NCI-H146 treated with DMSO at 0.1 percent for 48 hours (cell line): ENCODE results near the gene CARD14.

ENCODE experiments used
- DNase-seq: peaks from one replicate; lab custom pipeline; 2025; ENCODE audit not compliant: unreplicated experiment; lab: John Stamatoyannopoulos, UW

CARD14 gene

DNA sequence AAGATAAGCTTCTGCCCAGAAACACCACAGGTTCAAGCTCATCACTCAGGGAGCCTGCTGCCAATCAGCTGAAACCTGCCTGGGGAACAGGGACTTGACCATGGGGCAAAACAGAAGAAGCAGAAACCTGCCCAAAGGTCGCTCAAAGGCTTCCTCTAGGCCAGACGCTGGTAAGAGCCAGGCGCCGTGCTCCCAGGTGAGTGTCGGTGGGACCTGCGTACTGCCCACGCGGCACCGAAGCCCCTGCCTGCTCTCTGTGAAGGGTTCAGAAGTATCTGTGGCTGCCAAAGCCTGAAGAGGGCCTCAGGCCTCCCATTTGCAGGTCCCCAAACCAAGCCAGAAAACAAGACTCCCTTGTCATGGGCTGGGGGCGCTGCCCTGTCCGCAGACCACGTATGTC lies 39.9 kb downstream of the CARD14 start:
- no peak for DNase-seq

DNA sequence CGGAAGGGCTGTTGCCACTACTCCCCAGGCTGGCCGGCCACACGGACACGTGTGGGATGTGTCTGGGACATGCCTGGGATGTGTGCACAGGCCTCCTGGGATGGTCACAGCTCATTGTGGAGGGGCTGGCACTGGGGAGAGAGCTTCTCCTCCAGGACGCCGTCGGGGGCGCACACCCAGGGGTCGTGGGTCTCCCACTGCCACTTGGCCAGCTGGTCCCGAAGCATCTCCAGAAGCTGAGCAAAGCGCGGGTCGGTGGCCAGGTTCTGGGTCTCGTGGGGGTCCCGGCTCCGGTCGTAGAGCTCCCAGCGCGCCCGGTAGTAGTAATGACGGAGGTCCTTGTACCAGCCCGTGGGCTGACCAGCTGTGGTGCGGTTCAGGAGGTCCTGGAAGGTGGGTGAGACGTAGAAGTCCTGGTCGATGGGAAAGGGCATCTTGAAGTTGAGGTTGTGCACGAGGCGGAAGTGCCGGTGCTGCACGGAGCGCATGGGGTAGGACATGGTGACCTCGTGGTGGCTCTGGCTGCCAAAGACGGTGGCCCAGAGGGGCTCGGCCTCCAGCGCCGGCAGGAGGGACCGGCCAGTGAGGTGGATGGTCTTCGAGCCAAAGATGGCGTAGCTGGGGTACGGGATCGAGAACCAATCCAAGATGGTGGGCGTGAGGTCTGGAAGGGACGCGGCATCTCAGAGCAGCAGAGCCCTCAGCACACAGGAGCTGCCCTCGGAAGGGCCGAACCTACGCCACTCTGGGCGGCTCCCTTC lies 40.7 kb downstream of the CARD14 start:
- DNase-seq, result no peak

DNA sequence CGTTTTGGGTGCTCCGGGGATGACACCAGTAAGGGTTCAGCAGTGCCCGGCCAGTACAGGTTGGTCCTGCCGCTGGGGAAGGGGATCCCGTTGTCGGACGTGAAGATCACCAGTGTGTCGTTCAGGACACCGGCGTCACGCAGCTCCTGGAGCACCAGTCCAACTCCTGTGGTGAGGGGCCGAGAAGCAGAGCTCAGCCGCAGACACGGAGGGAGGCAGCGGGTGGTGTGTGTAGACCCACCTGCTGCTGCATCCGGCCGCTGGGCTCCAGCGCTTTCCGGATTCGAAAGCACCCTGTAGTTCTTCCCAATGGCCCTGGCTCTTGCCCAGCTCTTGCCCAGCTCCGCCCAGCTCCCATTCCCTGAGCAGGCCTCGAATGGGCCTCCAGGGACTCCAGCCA lies 42.3 kb downstream of the CARD14 start:
- DNase-seq, result no peak

DNA sequence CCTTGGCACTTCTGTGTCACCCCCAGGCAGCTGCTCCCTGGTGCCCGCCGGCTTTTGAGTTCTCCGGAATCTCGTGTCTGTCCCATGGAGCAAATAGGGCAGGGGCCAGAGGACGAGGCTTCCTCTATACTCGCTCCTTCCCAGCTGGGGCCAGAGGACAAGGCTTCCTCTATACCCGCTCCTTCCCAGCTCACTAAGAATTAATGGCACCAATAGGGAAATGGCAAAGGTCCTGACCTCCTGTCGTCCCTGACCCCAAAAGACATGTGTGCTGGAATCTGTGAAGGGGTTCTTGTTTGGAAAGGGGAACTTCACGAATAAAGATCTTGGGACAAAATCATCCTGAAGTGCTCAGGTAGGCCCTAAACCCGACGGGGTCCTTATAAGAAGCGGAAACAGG lies 42.7 kb downstream of the CARD14 start:
- DNase-seq, result no peak

DNA sequence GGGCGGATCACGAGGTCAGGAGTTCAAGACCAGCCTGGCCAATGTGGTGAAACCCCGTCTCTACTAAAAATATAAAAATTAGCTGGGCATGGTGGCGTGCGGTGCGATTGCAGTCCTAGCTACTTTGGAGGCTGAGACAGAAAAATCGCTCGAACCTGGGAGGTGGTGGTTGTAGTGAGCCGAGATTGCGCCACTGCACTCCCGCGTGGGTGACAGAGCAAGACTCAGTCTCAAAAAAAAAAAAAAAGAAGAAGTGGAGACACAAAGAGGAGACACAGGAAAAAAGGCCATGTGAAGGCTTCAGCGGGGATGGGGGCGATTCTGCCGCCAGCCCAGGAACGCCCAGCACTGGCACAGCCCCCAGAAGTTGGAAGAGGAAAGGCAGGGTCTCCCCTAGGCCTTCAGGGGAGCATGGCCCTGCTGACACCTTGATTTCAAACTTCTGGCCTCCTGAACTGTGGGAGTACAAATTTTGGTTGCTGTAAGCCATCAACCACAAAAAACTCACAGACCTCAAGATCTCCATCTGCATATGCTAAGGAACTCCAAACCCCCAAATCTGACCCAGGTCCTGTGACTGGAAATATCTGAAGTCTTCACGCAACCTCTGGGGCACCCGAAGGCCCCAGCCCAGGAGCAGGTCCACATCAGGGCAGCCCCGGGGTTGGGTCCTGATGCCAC lies 43.3 kb downstream of the CARD14 start:
- DNase-seq, result no peak

DNA sequence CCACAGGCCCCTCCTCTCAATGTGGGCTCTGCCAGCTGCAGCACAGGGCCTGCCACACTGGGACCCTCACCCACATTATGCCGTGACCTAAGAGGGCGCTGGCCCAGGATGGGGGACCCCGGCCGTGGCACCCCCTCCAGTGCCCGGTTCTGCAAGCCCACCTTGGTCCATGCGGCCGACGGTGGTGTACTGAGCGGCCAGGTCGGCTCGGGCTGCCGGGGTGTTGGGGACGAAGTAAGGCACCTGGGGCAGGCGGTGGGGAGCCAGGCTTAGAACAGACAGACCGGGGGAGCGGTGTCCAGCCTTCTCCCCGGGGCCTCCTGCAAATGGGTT lies 43.8 kb downstream of the CARD14 start:
- DNase-seq, result no peak

DNA sequence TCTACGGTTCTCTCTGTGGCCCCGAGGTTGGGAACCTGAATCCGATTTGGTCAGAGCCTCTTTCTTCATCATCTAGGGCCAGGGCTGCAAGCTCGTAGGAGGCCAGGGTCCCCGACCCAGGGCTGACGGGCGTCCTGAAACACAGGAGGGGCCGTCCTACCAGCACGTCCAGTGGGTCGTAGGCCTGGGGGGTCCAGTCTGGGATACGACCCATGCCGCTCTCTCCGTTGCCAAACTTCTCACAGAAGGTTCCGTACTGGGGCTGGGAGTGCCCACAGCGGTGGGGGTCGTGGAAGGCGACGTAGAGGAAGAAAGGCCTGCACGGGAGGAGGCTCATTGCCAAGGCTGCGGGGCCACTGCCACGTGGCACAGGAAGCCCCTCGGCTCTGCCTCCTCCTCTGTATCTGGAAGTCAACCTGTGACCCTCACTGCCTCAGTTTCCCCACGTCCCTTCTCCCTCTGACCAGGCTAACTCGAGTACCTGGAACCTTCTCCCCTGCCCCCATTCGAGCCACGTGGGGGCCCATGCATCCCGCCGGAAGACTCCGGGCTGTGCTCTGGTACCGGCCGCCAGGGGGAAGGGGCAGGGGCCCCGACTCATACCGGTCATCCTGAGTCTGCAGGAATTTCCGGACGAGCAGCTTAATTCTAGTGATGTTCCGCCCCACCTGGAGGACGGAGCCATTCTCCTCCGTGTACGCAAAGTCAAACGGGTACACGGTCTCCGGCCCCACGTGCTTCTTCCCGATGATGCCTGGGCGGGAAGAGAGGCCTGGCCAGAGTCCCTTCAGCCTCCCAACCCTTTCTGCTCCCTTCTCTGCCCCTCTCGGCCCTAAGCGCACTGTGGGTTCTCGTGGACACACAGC lies 44.4 kb downstream of the CARD14 start:
- DNase-seq, result no peak

DNA sequence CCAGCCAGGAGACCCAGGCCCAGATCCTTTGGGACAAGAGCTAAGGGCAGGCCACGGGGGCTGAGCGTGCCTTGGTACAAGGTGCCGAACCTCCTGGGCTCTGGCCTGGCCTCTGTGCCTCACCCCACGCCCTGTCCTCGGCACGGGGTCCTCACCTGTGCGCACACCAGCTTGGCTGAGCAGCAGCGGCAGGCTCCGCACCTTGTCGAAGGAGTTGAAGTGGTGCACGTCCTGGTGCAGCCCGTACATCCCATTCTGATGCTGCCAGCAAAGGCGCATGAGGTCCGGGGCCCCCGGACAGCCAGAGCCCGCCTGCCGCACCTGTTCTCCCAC lies 45.0 kb downstream of the CARD14 start:
- no peak for DNase-seq

DNA sequence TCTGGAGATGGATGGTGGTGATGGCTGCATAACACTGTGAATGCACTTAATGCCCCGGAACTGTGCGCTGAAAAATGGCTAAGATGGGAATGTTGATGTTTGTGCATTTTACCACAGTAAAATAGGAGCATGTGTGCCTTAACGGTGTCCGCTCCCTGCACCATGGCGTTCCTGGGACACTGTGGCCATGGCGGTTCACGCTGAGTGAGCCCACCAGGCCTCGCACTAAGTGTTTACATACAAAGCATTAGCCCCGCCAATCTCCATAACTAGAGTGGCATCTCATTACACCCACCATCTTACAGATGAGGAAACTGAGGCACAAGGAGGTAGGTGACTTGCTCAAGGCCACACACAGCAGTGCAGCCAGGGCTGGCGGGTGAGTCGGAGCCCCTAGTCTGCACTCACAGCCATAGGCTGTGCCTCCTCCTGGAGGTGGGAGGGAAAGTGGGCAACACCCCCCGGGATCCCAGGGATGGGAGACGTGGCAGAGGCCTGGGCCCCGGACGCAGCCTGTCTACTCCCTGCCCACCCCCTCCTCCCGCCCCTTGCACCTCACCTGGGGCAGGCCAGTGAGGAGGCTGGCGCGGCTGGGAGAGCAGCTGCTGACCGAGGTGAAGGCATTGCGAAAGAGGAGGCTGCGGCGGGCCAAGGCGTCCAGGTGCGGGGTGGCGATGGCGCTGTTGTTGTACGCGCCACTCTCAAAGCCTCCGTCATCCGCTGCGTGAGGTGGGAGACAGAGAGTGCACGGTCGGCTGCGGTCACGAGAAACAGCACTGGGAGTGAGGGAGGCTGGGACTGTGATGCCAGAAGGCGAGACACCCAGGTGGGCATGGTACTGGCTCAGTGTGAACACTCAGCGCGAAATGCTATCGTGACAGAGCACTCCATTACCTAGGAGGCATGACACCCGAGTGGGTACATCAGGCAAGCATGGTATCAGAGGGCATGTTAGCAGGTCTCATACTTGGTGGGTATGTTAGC lies 46.9 kb downstream of the CARD14 start:
- no peak for DNase-seq

DNA sequence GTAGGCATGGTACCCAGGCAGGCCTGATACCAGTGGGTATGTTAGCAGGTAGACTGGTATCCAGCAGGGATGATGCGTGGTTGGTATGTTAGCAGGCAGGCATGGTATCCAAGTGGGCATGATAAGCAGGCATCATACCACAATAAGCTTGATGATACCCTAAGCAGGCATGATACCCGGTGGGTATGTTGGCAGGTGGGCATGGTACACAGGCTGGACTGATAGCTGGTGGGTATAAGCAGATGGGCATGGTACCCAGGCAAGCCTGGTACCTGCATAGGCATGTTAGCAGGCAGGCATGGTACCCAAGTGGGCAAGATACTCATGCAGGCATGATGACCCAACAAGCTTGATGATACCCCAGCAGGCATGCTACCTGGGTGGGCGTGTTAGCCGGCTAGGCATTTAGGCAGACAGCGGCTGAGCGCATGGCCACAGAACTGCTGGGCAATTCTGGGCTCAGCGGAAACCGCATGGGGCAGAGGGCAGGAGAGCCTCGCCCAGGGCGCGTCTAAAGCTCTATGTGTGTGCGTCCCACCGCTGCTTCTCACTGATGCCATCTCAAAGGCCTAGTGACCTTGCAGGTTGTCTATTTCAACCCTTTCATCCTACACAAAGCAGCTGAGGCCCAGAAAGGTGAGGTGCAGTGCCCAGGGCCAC lies 48.0 kb downstream of the CARD14 start:
- no peak for DNase-seq

DNA sequence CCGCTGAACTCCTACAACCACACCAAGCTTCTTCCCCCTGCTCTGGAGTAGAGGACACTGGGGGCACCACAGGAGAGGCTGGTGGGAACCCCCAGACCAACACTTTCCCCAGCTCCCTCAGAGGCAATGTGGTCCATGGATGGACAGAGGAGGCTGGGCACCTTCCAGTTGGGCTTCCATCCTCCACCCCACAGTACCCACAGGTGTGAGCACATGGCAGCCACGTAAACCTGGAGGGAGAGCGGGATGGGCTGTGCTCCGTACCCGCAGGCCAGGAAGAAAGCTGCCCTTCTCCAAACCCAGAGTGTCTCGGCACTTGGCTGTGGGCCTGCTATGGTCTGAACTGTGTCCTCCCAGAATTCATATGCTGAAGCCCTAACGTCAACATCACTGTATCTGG lies 48.6 kb downstream of the CARD14 start:
- no peak for DNase-seq

DNA sequence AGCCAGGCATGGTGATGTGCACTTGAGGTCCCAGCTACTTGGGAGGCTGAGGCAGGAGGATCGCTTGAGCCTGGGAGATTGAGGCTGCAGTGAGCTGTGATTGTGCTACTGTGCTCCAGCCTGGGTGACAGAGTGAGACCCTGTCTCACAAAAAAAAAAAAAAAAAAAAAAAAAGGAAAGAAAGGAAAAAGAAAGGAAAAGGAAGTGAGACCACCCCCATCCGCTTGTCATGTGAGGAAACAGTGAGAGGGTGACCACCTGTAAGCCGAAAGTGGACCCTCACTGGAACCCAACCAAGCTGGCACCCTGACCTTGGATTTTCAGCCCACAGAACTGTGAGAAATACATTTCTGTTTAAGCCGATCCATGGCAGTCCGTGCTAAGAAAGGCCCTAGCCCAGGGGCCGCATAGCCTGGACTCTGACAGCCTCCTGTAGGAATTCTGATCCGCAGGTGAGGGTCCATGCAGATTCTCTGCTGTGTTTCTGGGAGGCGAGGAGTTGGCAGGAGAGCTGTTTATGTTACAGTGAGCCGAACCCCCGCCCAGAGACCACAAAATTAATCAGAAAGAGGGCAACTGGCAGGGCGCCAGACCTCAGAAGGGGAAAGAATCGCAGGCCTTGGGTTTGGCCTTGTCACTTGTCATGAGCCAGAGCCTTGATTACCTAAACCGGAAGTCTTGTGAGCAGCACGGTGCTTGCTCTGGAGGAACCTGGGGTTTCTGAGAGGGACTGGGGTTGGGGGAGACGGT lies 49.4 kb downstream of the CARD14 start:
- peak; percentile 1 for DNase-seq

DNA sequence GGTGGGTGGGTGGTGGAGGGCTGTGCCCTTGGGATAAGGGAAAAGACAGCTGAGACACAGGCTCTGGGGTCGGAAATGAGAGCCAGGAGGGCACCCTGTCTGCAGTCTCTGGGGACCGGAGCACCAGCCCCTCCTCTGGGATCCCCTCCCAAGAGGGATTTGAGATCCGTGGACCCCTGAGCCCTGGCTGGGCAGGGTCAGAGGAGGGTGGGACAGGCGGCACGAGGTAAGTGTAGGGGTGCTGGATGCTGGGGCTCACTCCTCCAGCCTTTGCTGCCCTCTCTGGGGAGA lies 49.9 kb downstream of the CARD14 start:
- DNase-seq, result no peak

DNA sequence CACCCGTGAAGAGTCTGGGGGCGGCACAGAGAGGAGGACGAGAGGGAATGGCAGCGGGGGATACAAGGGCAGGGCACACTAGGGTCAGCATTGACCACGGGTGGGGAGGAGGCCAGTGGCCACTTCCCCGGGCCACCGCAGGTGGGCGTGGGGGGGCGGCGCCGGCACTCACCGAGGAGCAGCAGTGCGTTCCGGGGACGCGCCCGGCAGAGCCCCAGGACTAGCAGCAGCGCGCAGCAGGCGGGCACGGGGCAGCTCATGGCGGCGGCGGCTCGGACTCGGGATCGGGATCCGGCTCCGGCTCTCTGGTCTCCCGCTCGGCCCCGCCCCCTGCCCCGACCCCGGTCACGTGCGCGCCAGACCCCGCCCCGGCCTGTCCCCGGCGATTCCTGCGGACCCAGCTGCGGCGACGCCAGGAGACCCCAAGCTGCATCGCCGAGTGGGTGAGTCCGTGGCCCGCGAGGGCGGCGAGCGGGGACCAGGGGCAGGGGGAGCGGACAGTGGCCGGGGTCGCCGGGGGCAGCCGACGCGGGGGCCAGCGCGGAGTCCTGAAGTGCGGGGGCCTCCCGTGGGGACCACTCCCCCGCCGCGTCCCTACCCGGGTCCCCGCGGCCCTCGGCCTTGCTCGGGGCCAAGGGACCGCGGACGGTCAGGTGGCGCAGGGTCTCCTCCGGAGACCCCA lies 50.4 kb downstream of the CARD14 start, which contains the start of the genes SGSH and SLC26A11:
TSS of gene SGSH (minus strand) at position 280 of the 682 bp plus-strand sequence. CDS start at position 260, 20 bp downstream.
TSS of gene SLC26A11 (plus strand) at position 374 of the 682 bp plus-strand sequence. CDS start 1,134 bp downstream, outside the sequence.
- peak; percentile 67 for DNase-seq

DNA sequence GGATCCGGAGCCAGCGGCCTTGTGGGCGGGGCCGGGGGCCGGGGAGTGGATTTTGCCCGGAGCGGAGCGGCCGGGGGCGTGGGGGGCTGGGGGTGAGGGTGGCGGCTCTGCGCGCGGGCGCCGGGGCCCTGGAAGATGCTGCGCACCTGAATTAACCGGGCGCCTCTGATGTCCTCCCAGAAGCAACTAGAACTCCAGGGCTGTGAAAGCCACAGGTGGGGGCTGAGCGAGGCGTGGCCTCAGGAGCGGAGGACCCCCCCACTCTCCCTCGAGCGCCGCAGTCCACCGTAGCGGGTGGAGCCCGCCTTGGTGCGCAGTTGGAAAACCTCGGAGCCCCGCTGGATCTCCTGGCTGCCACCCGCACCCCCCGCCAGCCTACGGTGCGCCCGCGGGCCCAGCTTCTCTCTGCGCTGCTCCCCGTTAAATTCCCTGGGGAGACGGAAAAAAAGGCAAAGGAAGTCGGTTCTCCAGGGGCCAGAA lies 50.9 kb downstream of the CARD14 start:
- DNase-seq, result peak; percentile 19

DNA sequence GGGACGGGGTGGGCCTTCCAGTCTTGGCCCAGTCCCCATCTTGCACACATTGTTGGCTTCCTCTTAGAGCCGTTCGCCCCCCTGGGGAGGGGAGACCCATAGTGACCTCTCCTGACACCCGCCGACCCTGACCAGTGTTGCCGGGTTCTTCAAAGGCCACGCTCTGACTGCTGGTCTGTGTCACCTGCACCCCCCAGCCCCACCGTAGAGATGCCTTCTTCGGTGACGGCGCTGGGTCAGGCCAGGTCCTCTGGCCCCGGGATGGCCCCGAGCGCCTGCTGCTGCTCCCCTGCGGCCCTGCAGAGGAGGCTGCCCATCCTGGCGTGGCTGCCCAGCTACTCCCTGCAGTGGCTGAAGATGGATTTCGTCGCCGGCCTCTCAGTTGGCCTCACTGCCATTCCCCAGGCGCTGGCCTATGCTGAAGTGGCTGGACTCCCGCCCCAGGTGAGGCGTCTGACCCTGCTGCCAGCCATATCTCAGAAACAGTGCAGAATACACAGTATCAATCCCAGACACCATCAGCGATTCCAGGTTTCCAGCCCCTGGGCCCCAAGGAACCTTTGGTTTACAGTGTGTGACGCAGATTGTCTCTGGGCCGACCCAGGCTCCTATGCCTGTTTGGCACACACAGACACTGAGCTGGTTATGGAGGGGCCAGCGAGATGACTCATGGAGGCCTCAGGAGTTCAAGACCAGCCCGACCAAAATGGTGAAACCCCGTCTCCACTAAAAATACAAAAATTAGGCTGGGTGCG lies 51.7 kb downstream of the CARD14 start:
- DNase-seq, result no peak

DNA sequence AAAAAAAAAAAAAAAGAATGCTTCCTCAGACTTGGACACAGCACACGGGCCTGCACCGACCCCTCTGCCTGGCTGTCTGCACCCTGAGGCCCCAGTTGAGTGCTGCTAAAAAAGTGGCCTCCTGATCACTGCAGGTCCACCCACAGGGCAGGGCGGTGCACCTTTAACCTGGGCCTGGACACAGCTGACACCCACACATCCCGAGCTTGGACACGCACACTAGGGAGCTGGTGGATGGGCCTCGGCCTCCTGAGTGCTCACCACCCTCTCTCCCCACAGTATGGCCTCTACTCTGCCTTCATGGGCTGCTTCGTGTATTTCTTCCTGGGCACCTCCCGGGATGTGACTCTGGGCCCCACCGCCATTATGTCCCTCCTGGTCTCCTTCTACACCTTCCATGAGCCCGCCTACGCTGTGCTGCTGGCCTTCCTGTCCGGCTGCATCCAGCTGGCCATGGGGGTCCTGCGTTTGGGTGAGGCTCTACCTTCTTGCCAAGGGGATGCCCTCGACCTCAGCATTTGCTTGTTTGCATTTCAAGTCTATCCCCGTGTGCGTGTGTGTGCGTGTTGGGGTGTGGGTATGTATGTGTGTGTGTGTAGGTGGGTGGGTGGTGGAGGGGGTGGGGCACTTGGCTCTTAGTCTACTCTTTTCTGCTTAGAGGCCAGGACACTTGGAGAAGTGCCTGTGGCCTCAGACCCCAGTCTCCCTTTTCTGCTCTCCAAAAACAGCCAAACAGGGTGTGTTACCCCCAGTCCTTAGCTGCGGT lies 52.7 kb downstream of the CARD14 start:
- DNase-seq, result no peak
